GM21717 (cell line): ENCODE data around the gene UMOD.

ENCODE experiments used
- ATAC-seq: cut with Tn5 transposase; IDR thresholded peaks from one replicate; pipeline ENCODE4 v1.9.1; 2021; ENCODE audit warnings: mild to moderate bottlenecking, moderate library complexity; ENCODE audit not compliant: unreplicated experiment

Gene UMOD

GRCh38 chr16:20369452-20370054 is 17.0 kb upstream of the UMOD start:
- ATAC-seq = no peak

GRCh38 chr16:20364051-20364450 is 11.5 kb upstream of the UMOD start:
- ATAC-seq = no peak

GRCh38 chr16:20363191-20363590 is 10.7 kb upstream of the UMOD start:
- no peak for ATAC-seq

GRCh38 chr16:20359997-20360396 is 7.5 kb upstream of the UMOD start:
- ATAC-seq = no peak

GRCh38 chr16:20355114-20355782 is 2.7 kb upstream of the UMOD start:
- ATAC-seq = no peak

- no peak for ATAC-seq
Measured at GRCh38 chr16:20353379-20353778, 864 bp upstream of the UMOD start.

DNA sequence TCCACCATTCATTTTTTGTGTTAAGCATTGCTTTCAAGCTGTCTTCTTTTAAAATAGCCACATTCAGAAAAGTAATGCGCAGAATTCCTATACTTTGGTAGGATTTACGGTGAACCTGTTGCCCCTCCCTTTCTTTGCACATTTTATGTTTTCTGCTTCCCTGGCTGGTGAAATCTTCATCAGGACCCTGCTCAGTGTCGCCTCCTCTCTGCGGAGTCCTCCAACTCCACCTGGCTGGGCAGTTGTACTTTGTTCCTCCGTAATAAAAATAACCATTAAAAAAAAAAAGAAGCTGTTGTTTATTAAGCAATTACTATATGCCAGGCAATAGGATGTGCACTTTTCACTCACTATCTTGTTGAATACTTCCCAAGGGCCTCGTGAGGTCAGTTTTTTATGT is 2.9 kb downstream of the UMOD start:
- no peak for ATAC-seq

DNA sequence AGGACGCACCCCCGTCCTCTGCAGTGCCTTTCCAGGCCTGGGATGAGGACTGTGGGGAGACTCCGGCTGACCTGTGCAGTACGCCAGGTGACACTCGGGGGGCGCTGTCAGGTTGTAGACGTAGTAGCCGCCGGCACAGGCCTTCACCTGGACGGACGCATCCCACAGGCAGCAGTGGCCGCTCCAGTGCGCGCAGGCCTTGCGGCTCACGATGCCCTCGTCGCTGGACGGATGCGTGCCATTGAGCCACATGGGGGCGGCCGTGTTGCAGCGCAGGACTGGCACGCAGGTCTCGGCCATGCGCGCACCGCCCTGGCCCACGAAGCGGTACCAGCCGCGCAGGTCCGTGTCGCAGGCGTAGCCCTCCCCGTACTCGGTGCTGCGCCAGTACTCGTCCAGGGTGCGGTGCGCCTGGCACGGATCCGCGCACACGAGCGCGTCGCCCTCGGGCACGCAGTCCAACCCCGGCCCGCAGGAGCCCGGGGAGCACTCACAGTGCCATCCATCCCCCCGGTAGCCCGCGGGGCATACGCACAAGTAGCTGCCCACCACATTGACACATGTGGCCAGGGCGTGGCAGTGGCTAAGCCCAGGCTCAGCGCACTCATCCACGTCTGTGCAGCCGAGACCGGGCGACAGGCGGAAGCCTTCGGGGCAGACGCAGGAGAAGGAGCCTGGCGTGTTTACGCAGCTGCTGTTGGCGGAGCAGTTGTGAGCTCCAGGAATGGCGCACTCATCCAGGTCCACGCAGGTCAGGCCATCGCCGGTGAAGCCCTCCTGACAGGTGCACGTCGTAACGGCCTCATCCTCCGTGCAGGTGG is 3.9 kb downstream of the UMOD start:
- ATAC-seq = no peak

DNA sequence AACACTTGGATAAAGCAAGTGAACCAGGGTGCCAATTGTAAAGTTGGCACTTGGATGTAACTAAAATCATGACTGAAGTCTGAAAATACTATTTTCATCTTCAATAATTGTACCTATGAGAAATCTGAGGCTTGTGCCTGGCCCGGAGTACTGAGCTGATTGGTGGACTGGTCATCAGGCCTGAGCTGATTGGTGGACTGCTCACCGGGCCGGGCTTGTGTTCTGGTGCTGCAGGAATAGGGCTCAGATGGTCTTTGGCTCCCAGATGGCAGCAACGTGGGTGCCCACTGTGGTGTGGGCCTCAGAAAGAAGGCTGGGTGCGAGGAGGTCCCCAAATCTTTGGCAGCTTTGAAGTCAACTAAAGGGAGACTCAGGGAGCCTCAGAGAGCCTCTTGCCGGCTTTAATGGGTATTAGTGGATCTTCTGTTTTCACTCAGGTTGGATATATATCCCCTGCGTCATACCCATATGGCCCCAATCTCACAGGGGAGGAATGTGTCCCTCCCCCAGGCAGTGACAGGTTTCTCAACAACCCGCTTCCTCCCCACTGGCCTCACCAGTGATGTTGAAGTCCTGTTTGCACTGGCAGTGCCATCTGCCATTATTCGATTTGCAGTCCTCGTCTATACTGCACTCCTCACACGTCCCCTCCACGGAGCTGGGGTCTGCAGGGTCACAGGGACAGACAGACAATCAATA is 4.7 kb downstream of the UMOD start:
- no peak for ATAC-seq

DNA sequence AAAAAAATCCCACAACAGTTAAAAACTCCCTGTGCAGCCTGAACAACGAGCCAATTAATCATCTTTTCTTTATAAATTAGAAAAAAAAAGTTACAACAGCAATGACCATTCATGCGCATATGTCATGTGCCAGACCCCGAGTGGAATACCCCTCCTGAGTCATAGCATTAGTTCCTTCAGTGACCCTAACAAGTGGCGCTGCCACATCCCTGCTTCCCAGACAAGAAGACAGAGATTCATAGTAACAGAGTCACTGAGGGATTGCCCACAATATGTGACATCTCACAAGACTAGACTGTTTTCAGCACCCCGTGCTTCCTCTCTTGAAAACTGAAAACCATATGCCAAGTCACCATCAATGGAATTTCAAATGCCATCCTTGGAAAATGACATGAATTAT is 7.9 kb downstream of the UMOD start:
- no peak for ATAC-seq

DNA sequence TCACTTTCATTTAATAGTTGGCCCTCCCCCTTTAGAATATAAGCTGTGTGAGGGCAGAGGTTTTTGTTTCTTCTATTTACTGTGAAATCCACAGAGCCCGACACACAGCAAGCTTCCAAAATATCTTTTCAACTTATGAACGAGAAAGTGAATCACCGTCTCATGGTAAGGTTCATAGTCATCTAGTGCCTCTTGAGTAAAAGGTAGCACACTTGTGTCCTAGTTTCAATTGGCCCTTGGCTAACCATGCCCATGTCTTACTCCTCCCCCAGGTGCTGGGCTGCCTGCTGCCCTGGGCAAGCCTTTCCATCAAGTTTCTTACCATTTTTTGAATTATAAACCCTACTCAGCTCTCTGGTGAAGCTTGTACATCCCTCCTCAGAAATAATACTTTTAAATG is 12.8 kb downstream of the UMOD start:
- ATAC-seq = no peak

DNA sequence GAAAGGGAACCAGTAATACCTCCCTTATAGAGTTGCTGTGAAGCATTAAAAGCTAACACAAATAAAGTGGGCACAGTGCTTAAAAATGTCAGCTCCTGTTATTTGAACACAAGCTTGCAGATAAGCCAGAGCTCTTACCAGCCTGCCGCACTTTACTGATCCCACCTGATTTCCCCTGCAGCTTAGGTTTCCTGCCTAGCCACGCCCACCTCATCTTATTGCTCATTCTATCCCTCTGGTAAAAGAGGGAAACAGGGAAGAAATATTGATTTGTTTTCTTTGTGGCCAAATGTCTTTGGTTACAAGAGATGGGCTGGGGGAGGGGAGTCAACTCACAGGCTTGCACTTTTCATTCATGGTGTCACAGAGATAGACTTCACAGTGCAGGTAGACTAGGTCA is 15.6 kb downstream of the UMOD start:
- ATAC-seq = no peak

DNA sequence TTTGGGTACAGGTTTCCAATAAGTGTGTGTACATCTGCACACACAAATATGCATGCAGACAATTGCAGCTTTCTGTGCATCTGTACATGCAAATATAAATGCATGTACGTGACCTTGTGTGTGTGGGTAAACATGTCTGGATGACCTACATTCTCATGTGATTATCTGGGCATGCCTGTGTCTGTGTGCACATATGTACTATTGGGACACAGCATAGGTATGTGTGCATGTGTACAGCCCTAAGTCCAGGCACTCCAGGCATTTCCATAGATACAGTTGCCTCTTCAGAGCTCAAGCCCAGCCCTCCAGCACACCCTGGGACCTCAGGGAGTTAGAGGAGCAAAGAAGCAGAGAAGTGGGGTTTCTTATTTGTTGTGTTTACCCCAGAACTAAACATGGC is 18.1 kb downstream of the UMOD start:
- no peak for ATAC-seq

GRCh38 chr16:20333120-20333519 is 19.4 kb downstream of the UMOD start:
- no peak for ATAC-seq

GRCh38 chr16:20332411-20332810 is 20.1 kb downstream of the UMOD start:
- no peak for ATAC-seq

DNA sequence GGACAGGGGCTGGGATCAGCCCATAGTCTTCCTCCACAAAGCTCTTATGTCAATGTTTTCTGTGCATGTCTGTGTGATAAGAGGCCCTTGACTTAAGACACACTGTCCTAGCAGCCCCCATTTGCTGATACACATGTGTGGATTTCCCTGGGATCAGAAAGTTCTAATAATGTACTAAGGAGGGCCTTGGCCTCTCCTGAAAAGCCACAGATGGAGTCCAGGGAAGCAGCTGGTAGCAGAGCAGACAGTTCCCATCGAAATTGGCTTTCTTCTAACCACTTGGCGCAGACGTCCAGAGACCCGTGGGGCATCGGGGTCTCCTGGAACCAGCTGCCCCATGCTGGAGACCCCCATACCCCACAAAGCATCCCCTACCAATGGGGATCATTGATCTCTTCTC is 20.9 kb downstream of the UMOD start:
- no peak for ATAC-seq

- no peak for ATAC-seq
Measured at GRCh38 chr16:20329392-20330138, 22.9 kb downstream of the UMOD start.

GRCh38 chr16:20327444-20328041 is 25.0 kb downstream of the UMOD start, which contains the start of gene GP2:
GP2 (minus strand) TSS chr16:20327513; CDS start chr16:20326431, 1,082 bp downstream.
- no peak for ATAC-seq

- no peak for ATAC-seq
Measured at GRCh38 chr16:20326321-20326720, 26.2 kb downstream of the UMOD start.

GRCh38 chr16:20325005-20325404 is 27.5 kb downstream of the UMOD start:
- no peak for ATAC-seq
